ENCODE results near the gene IGFL1.
"Not testable (repeated sequence)": the region's sequence is repeated elsewhere in the genome, so short reads cannot be mapped to it uniquely, and the experiment has no call there.

The IGFL1 gene

GRCh38 chr19:46202426-46202825 is 27.1 kb upstream of the IGFL1 start:
- DNase-seq (ENCODE audit: low read depth), result no peak

DNA sequence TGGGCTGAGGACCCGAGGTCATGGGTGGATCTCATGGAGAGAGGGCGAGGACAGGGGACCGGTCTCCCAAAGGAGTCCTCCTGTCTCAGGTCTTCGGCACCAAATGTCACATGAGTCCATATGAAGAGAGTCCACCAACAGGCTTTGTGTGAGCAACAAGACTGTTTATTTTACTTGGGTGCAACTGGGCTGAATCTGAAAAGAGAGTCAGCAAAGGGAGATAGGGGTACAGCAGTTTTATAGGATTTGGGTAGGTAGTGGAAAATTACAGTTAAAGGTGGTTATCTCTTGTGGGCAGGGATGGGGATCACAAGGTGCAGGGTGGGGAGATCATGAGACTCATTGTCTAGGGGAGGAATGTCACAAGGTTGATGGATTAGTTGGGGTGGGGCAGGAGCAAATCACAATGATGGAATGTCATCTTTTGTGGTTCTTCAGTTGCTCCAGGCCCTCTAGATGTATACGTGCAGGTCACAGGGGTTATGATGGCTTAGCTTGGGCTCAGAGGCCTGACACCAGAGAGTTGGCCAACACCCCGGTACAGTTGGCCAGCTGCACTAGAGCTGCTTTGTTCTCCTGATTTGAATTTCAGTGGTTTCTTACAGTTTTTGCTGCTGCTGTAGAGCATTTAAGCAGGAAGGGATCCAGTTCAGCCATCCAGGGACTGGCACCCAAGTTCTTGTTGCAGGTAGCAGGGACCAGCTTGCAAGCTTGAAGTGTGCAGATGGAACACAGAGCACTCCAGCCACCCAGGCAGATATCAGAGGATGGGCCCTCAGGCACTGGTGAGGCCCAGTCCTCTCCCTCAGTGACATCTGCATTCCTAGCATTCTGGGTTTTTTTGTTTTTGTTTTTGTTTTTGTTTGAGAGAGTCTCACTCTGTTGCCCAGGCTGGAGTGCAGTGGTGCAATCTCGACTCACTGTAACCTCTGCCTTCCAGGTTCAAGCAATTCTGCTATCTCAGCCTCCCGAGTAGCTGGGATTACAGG is 26.4 kb upstream of the IGFL1 start:
- no peak for DNase-seq (ENCODE audit: low read depth)

DNA sequence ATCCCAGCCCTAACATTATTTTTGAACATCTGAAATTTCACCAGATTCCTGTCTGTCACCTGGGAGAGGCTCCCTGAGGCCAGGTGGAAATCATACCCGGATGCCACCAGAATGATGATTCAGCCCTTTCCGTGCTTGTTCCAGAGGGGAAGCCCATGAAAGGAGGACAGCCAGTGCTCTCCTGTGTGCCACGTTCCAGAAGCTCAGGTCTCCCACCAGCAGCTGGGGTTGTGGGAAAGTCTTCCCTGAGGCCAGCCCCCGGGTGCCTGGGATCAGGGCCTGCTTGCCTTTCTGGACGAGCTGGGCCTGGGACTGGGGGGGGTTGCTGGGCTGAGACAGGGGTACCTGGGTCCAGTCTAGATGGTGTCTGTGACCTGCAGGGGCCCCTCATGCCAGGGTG is 25.5 kb upstream of the IGFL1 start:
- no peak for DNase-seq (ENCODE audit: low read depth)

- no peak for DNase-seq (ENCODE audit: low read depth)
These were observed 24.2 kb upstream of the IGFL1 start for GRCh38 chr19:46205183-46205984.

DNA sequence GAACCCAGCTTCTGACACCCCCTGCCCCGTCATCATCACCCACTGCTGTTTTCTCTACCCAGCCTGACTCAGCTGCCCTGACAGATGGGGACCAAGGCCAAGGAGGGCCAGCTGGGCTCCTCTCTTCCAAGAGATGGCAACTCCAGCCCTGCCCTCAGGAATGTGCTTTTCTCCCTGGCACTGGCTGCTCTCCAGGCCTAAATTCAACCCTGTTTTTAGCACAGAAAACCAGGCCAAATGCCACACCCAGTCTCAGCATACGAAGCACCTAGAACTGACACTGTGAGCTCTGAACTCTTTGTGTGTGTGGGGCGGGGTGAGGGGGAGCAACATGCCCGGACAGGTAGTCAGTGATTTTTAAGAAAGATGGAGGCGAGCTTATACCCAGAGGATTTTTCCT is 23.4 kb upstream of the IGFL1 start:
- DNase-seq (ENCODE audit: low read depth), result no peak

DNA sequence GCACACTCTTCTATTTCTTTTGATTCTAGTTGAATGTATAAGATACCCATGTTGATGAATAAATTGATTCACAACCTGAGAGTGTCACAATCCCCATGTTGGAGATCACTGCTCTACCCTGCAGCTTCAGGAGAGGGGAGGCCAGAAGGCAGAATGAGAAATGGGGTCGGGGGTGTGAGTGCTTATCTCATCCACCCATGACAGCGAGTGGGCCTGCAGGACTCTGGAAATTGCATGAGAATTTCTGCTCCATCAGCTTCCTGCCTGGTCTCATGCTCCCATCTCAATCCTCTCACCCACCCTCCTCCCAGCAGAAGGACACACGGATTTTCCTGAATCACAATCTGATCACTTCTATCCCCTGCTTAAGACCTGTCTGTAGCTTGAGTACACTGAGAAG is 22.9 kb upstream of the IGFL1 start:
- DNase-seq (ENCODE audit: low read depth), result no peak

GRCh38 chr19:46207858-46208257 is 21.7 kb upstream of the IGFL1 start:
- not testable (repeated sequence) for DNase-seq (ENCODE audit: low read depth)

DNA sequence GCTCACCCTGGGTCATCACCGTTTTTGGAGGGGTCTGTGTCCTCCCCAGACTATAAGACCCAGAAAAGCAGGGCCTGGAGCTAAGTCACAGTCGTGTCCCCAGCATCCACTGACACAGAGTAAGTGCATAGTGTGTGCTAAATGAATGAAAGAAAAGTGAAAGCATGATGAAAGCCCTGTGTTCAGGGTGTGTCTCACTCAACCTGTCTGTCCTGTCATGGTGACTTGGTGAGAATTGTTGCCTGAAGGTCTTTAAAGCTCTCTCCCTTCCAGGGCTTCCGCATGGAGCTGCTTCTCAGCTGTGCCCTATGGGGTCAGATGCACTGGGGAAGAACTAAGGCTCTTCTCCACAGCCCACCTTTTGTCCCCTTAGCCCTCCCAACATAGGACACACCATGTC is 20.5 kb upstream of the IGFL1 start:
- no peak for DNase-seq (ENCODE audit: low read depth)

DNA sequence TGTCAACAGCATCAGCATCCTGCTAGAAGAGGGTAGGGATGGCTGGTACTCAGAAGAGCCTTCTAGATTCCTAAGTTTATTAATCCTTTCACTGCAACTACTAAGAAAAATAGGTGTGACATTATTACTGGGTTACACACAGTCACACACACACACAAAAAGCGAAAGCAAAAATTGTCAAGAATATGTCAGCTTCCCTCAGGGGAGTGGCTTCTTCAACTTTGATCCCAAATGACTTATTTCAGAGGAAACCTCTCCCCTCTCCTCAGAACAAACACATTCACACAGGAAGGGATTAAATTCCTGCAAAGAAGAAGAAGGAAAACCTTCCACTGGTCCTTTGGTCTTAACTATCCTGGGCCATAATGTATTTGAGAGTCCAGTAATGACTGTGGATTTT is 20.1 kb upstream of the IGFL1 start:
- DNase-seq (ENCODE audit: low read depth), result no peak

GRCh38 chr19:46210669-46211068 is 18.9 kb upstream of the IGFL1 start:
- DNase-seq (ENCODE audit: low read depth), result no peak

- DNase-seq (ENCODE audit: low read depth), result no peak
These were observed 18.2 kb upstream of the IGFL1 start for GRCh38 chr19:46211201-46211881.

GRCh38 chr19:46212592-46212991 is 16.9 kb upstream of the IGFL1 start:
- not testable (repeated sequence) for DNase-seq (ENCODE audit: low read depth)

DNA sequence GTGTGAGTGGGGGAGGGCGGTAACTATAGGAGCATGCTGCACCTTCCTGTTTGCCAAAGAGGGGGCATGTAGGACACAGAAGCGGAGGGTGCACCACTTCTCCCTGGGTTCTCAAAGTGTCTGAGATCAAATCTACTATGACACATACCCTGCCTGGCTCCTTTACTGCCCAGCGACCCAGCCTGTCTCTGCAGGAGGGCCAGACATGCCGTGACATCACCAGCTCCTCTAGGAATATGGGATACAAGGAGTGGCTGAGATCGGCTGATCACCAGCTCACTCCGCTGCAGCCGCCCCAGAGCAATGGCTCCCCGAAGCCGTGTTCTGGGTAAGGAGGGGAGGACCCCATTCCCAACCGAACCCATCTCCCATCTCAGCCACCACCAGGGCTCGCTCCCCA is 16.4 kb upstream of the IGFL1 start:
- DNase-seq (ENCODE audit: low read depth), result no peak

DNA sequence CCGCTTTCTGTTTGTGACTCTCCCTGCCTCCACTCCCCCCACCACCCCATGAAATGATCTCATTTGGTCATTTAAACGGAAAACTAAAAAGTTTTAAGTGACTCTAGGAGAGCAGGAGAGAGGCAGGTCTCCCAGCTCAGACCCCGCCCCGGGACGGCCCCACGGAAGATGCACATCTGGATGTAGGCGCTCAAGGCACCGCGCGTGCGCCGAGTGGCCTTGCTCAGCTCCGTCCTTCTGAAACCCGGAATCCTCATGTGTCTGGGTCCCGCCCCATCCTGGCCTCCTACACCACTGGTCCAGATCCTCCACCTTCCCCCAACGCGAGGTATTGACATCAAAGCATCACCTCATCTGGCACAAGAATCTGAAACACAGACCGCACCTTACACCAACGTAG is 15.7 kb upstream of the IGFL1 start:
- no peak for DNase-seq (ENCODE audit: low read depth)

- no peak for DNase-seq (ENCODE audit: low read depth)
These were observed 12.9 kb upstream of the IGFL1 start for GRCh38 chr19:46216612-46217011.

DNA sequence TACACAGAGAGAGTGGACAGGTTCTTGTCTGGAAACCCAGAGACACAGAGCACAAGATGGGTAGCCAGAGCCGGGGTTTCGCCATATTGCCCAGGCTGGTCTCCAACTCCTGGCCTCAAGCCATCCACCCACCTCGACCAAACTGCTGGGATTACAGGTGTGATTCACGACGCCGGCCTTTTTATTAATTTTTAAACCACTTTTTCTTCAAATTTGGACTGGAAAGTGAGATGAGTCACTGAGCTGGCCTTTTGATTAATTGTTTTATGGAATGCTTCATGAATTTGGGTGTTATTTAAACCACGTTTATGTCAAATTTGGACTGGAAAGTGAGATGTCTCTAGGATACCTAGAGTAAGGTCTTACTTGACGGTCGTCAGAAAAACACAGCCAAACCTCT is 12.1 kb upstream of the IGFL1 start:
- no peak for DNase-seq (ENCODE audit: low read depth)

DNA sequence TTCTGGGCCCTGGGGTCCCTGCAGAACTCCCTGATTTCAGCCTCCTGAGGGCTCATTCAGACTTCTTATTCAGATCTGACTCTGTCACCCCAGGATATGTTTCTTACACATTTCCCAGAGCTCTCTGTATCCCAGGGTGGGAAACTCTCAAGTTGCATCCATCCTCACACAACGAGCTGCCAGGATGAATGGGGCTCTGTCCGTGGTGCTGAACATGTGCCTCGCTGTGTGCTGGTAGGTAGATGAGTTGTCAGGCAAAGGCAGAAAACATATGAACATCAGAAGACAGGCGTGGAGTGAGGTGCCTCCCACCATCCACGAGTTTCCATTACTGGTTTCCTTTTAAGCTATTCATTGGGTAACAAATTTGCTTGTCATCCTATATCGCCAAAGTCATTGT is 11.4 kb upstream of the IGFL1 start:
- DNase-seq (ENCODE audit: low read depth), result no peak

GRCh38 chr19:46220038-46220615 is 9.4 kb upstream of the IGFL1 start:
- DNase-seq (ENCODE audit: low read depth), result no peak

DNA sequence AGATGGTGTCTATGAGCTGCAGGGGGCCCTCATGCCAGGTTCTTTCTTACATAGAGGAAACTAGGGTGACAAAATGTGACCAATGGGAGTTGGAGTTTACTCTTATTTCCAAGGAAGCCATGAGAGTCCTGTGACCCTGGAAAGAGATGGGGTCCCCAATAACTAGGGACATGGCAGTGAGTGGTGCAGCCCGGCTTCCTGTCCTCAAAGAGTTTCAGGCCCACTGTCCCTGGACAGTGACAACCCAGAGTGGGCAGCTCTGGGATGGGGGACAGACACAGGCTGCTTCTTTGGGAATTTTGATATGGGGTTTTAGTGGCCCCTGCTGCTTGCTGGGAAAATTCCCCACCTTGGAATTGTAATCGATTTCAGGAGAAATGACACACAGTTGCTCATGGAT is 8.4 kb upstream of the IGFL1 start:
- no peak for DNase-seq (ENCODE audit: low read depth)

GRCh38 chr19:46221981-46222610 is 7.4 kb upstream of the IGFL1 start:
- peak; percentile 6 for DNase-seq (ENCODE audit: low read depth)

DNA sequence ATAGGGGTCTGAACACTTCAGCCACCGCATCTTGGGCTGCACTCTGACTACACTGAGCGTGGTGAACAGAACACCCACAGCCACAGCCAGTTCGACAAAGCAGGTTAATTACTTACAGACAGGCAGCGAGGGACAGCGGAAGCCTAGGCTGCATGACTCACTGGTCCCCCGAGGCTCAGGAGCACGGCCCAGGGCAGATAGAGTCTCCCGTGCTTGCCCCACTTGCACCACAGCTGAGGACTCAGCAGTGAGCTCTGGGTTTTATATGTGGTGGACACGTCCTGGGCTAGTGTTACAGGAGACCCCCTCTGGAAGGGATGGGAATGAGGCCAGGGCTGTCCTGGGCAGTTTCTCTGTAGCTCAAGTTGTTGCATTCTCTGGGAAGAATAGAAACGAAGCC is 5.8 kb upstream of the IGFL1 start:
- not testable (repeated sequence) for DNase-seq (ENCODE audit: low read depth)

DNA sequence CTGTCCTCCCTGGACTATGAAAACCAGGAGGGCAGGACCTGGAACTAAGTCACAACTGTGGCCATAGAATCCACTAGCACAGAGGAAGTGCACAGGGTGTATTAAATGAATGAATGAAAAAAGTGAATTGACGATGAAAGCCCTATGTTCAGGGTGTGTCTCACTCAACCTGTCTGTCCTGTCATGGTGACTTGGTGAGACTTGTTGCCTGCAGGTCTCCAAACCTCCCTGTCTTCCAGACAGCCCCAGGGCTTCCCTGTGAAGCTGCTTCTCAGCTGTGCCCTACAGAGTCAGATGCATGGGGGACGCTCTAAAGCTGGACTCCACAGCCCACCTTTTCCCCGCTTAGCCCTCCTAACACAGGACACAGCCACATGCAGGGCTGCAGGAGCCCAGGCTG is 4.8 kb upstream of the IGFL1 start:
- DNase-seq (ENCODE audit: low read depth), result no peak

Data from non-pigmented ciliary epithelial cell (primary cell).